GM12872 (cell line): ENCODE results near the gene BACE2.

Experiments
- CTCF ChIP-seq: IDR thresholded peaks from 3 replicates; pipeline ENCODE4 v1.5.1; 2011; ENCODE audit warnings: low read depth, mild to moderate bottlenecking, low read length, moderate library complexity; ENCODE audit not compliant: insufficient read depth

Gene BACE2

GRCh38 chr21:41246808-41247207, 78.8 kb downstream of the BACE2 start:
- no peak for TF ChIP-seq CTCF

- TF ChIP-seq CTCF = no peak
Measured at GRCh38 chr21:41247561-41248545, 79.9 kb downstream of the BACE2 start.

GRCh38 chr21:41249476-41249875, 81.5 kb downstream of the BACE2 start:
- no peak for TF ChIP-seq CTCF

- no peak for TF ChIP-seq CTCF
Measured at GRCh38 chr21:41250519-41250918, 82.6 kb downstream of the BACE2 start.

- TF ChIP-seq CTCF = no peak
Measured at GRCh38 chr21:41251961-41252642, 84.1 kb downstream of the BACE2 start.

GRCh38 chr21:41254090-41254700, 86.2 kb downstream of the BACE2 start:
- TF ChIP-seq CTCF = no peak

GRCh38 chr21:41255190-41255589, 87.2 kb downstream of the BACE2 start:
- TF ChIP-seq CTCF = no peak
